ENCODE data around the gene KDM2B.
"Not testable (repeated sequence)": the region's sequence is repeated elsewhere in the genome, so short reads cannot be mapped to it uniquely, and the experiment has no call there.

Gene KDM2B

GRCh38 chr12:121423253-121423652 lies 157.6 kb downstream of the KDM2B start:
- no peak for DNase-seq

DNA sequence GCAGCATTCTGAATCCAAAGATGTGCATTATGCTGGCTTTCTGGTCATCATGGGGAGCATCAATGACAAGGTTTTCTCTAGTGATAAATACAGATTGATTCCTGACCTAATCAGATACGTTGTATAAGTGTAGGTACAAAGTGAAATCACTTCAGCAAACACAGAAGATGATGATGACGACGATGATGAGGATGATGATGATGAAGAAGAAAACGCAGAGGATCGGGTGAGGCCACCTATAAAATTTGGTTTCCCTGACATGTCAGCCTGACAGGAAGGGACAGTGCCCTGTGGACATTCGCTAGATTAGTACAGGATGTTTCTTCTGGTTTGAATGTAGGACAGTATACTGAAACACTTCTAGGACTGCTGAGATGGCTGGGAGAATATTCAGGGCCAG lies 160.7 kb downstream of the KDM2B start:
- DNase-seq, result no peak

GRCh38 chr12:121417847-121418246 lies 163.0 kb downstream of the KDM2B start:
- DNase-seq, result no peak

DNA sequence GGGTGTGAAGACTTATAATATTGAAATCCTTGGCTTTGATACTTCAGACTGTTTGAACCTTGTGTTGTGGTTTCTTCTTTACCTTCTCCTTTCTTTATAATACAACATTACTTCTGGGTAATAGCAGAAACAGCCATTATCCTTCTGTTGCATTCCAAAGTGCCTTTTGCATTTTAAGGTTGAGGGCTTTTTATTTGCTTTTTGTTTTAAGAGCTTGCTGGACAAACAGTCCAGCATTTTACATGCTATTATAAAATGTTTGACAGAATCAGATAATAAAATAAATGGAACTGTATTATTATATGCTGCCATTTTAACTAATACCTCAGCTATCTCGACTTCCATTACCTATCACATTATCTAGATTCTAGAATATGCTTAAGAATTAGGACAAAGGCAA lies 166.9 kb downstream of the KDM2B start:
- DNase-seq, result no peak

GRCh38 chr12:121405211-121405610 lies 175.6 kb downstream of the KDM2B start:
- no peak for DNase-seq

GRCh38 chr12:121404734-121405133 lies 176.1 kb downstream of the KDM2B start:
- DNase-seq, result no peak

GRCh38 chr12:121403721-121404120 lies 177.1 kb downstream of the KDM2B start:
- no peak for DNase-seq

- no peak for DNase-seq
These were observed 180.3 kb downstream of the KDM2B start for GRCh38 chr12:121400332-121401139.

- DNase-seq, result peak; percentile 97
These were observed 181.2 kb downstream of the KDM2B start, which contains the start of gene RNF34 for GRCh38 chr12:121399391-121400331. RNF34 (plus strand) TSS chr12:121400118; CDS start chr12:121400213, 95 bp downstream.

- no peak for DNase-seq
These were observed 182.5 kb downstream of the KDM2B start for GRCh38 chr12:121398355-121398754.

GRCh38 chr12:121397521-121397920 lies 183.3 kb downstream of the KDM2B start:
- no peak for DNase-seq

DNA sequence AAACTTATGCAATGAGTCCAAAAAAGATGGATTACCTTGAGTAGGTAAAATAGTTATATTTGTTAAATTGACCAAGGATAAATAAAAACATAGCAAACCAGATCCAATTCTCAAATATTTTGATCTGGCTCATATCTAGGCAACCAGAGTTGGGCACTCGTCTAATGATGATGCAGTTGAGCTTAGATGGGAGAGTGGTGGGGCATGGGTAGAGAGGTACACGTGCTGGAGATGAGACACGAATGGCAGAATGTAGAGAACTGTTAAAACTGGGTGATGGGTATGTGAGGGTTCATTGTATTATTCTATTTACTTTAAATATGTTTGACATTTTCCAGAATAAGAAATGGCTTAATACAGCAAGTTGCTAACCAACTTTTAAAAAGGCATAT lies 188.5 kb downstream of the KDM2B start:
- DNase-seq, result no peak

- DNase-seq, result peak; percentile 11
These were observed 189.1 kb downstream of the KDM2B start for GRCh38 chr12:121391619-121392324.

DNA sequence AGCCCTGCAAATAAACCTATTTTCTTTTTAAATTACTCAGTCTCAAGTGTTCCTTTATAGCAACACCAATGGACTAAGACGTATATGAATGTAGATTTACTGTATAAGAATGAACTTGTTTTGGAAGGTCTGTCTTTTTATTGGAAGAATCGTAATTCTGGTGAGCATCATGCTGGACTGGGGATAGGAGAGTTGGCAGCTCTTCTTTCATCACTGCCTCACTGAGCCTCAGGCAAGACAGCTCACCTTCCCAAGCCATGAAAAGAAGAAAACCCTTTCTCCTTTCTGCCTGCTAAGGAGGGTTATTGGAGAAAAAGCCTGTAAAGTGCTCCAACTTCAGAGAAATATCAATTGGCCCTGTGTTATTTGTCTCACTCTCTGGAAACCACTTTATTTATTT lies 190.0 kb downstream of the KDM2B start:
- no peak for DNase-seq

DNA sequence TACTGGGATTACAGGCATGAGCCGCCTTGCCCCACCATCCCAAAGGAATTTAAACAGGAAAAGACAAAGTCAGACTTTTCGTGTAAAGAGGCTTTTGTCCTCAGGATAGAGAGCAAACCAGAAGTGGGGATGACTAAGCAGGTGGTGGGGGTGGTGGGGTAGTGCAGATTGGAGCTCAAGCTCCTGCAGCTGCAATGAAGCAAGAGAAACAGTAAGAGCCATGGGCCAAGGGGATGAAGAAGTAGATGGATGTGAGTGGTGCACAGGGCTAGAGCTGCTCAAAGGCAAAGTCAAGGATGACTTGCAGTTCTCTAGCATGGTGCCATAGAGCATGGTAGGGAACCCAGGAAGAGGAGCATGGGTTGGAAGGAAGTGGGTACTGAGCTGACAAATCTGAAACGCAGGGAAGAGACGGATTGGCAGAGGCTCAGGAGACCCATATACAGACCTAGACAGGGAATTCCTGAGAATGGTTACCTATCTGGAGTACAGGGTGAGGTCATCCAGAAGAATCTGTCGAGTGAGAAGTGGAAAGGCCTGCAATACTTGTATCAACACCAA lies 192.3 kb downstream of the KDM2B start:
- peak; percentile 70 for DNase-seq

DNA sequence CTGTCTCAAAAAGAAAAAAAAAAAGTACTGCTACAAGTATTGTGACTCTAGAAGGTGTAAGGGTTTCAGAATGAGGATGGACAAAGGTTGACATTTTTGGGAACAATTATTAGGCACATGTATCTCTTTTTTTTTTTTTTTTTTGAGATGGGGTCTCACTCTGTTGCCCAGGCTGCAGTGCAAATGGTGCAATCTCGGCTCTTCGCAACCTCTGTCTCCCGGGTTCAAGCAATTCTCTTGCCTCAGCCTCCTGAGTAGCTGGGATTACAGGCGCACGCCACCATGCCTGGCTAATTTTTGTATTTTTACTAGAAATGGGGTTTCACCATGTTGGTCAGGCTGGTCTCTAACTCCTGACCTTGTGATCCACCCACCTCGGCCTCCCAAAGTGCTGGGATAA lies 195.9 kb downstream of the KDM2B start:
- not testable (repeated sequence) for DNase-seq

- no peak for DNase-seq
These were observed 197.2 kb downstream of the KDM2B start for GRCh38 chr12:121383601-121384021.

- DNase-seq, result no peak
These were observed 200.9 kb downstream of the KDM2B start for GRCh38 chr12:121379945-121380344.

Measured in GF-D8 (cell line).